ENCODE measurements around the gene NHEJ1.
"Not testable (repeated sequence)": the region's sequence is repeated elsewhere in the genome, so short reads cannot be mapped to it uniquely, and the experiment has no call there.

NHEJ1 gene, protein sequence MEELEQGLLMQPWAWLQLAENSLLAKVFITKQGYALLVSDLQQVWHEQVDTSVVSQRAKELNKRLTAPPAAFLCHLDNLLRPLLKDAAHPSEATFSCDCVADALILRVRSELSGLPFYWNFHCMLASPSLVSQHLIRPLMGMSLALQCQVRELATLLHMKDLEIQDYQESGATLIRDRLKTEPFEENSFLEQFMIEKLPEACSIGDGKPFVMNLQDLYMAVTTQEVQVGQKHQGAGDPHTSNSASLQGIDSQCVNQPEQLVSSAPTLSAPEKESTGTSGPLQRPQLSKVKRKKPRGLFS

DNA sequence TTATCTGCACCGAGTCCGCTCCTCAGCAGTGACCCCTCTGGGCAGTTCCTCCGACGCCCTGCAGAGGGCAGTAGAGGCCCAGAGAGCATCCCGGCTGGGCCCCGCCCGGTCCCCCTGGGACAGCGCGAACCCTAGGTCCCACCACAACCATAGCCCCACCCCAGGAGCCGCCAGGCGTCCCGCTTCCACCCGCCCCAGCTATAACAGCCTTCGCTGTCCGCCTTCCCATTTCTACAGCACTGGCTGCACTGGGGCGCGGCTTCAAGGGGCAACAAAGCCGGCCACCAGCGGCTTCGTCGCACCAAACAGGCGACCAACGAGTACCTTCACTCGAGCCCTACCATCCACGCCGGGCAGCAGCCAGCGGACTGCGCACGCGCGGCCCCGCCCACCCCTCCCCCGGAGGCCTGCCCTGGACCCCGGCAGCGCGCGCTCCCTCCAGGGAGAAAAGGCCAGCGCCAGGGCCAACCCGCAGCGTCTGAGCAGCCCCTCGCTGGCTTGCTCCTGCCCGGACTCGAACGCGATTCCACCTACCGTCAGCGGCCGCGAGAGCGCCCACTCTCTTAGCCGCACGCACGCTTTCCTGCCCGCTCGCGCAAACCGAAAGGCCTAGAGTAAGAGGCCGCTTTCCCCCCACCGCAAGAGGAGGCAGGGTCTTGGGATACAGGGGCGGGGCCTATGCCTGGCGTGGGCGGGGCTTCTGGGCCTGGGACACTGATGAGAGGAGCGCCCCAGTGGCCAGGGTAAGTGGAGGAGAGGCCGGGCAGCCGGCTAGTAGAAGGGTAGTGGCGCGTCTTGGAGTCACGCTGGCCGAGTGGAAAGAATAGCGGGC, at the start of gene NHEJ1:
TSS of gene NHEJ1 (minus strand) at position 630 of the 832 bp plus-strand sequence. CDS start 2,453 bp downstream, outside the sequence.
- peak; percentile 97 for DNase-seq (ENCODE audit: low spot score)

DNA sequence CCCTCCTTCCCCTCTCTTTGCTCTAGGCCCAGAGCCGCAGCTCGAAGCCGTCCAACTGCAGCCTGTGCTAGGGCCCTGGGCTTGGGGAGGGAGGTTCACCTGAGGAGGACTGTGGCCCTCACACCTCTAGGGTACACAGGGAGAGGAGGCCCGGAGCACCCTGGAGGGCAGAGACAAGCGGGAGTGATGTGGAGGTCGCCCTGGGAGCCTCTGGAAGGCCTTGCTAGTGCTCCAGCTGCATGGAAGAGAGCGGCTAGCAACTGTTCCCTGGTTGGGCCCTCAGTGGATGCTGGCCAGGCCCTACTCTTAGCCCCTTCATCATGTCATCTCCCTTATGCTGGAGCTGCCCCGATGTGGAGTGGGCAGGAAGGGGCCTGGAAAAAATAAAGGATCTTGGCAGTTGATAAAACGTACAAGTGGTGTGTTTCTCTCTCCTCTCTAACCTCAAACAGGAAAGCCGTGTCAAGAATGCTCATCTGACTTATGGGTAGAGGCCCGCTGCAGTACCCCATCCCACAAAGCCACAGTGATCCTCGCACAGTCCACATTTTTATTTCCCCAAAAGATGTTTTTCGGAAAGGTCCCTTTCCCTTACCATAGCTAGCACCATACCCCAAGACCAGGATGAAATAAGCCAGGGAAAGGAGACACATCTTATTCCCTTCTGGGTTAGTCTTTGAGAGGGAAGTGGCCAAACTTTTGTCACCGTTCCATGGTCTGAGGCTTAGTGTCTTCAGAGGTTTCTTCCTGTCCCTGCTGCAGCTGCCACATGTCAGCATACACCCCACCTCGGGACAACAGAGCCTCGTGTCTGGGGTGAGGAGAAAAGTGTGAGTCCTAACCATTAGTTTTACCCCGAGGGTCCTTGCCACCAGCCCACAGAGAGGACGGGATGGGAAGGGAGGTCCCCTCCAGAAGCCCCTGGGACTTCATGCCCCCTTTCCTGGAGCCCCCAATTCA, 48.9 kb upstream of the NHEJ1 start:
- DNase-seq (ENCODE audit: low spot score) = no peak

DNA sequence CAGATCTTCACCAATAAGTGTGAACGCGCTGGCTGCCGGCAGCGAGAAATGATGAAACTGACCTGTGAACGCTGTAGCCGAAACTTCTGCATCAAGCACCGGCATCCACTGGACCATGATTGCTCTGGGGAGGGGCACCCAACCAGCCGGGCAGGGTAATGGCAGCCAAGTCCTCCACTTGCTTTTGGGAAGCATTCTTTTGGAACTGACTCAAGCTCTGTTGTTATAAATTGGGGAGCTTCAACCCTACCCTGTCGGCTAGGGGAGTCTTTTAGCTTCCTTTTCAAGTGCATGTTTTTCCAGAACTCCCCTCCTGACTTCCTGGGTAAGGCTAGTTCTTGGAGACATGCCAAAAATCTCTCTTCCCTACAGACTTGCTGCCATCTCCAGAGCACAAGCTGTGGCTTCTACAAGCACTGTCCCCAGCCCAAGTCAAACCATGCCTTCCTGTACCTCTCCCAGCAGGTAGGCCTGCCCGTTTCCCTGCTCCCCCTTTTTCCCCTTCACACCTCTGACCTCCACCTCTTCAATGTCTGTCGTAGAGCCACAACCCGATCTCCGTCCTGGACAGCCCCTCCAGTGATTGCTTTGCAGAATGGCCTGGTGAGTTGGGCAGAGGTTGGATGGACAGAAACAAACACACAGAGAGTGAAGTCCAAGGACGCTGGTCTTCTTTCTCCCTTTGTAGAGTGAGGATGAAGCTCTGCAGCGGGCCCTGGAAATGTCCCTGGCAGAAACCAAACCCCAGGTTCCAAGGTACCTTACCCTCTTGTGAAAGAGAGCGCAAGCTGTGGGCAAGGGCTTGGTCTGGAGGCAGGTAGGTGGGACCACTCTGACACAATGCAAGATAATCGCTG, 47.5 kb upstream of the NHEJ1 start:
- DNase-seq (ENCODE audit: low spot score) = peak; percentile 27

DNA sequence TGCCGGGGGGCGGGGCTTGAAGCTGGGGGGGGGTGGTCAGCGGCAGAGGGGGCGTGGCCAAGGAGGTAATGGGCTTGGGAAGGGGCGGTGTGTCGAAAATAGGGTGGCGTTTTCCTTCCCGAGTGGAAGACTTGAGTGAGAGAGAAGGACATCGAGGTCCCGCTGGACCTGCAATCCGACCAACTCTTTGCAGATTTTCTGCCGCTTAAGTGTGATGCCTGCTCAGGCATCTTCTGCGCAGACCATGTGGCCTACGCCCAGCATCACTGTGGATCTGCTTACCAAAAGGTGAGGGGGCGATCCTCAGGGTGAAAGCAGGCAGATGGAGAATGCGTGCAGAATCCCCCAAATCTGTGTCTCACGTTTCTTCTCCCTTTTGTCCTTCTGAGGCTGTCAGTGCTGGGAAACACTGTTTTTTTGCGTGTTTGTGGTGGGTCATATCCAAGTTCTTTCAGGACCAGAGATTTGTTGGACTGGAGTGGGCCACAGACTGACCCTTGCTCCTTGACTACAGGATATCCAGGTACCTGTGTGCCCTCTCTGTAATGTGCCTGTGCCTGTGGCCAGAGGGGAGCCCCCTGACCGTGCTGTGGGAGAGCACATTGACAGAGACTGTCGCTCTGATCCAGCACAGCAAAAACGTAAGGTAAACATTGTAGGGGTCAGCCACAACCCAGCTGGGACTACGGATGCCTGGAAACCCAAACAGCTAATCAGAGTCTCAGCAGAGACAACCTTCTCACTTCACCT, 46.7 kb upstream of the NHEJ1 start:
- no peak for DNase-seq (ENCODE audit: low spot score)

DNA sequence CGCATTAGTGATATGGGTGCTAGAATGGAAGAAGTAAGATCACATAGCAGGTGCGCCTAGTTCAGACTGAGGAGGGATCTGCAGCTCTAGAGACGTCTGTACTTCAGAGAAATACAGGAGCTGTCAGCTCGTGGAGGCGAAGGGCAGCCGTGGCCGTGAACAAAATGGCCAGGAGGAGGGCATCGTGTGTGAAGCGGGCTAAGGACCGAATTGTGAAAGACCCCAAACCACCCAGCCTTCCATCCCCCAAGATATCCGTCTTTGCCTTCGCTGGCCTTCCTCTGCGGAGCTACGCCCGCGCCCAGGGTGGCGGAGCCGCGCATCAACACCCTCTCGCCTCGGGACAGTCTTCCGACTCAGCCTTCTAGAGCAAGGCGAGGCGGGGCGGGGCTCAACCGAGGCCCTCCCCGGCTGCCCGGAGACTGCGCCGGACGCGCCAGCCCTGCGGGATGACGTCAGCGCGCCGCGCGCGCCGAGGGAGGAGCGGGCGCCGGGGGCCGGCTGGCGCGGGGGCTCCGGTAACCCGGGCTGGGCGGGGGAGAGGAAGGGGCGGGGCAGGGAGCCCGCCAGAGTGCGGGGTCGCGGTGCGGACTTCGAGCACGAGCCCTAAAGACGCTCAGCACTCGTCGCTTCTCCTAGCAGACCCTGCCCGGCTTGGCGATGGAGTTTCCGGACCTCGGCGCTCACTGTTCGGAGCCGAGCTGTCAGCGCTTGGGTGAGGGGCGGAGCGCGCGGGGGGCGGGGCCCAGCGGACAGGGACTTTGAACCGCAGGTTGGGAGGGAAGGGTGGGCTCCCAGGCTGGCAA, 45.9 kb upstream of the NHEJ1 start, which contains the start of gene ZFAND2B:
TSS of gene ZFAND2B (plus strand) at position 455 of the 806 bp plus-strand sequence. CDS start at position 661, 206 bp downstream.
- DNase-seq (ENCODE audit: low spot score) = peak; percentile 99

DNA sequence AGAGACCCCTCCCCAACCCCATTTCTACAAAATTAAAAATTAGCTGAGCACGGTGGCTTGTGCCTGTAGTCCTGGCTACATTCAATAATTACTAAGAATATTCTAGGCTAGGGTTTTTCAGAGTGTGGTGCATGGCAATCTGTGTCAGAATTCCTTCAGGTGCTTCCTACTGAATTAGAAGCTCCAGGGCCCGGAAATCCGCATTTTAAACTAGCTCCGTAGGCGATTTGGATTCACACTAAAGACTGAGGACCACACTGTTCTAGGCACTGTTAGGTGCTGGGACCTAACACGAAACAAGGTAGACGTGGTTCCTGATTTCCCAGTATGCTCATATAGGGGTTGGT, 45.3 kb upstream of the NHEJ1 start:
- DNase-seq (ENCODE audit: low spot score) = no peak

DNA sequence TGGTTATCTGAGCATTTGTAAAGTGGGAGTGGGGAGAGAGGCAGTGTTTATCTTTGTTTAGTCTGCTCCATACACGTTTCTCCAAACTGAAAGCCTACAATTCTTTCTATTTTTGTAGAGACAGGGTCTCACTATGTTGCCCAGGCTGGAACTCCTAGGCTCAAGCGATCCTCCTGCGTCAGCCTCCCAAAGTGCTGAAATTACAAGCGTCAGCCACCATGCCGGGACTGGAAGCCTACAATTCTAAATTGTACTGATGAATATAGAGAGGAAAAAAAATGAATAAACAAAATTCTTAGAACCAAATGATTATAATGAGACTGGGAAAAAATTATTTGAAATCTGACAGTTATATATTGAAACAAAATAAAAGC, 44.5 kb upstream of the NHEJ1 start:
- no peak for DNase-seq (ENCODE audit: low spot score)

DNA sequence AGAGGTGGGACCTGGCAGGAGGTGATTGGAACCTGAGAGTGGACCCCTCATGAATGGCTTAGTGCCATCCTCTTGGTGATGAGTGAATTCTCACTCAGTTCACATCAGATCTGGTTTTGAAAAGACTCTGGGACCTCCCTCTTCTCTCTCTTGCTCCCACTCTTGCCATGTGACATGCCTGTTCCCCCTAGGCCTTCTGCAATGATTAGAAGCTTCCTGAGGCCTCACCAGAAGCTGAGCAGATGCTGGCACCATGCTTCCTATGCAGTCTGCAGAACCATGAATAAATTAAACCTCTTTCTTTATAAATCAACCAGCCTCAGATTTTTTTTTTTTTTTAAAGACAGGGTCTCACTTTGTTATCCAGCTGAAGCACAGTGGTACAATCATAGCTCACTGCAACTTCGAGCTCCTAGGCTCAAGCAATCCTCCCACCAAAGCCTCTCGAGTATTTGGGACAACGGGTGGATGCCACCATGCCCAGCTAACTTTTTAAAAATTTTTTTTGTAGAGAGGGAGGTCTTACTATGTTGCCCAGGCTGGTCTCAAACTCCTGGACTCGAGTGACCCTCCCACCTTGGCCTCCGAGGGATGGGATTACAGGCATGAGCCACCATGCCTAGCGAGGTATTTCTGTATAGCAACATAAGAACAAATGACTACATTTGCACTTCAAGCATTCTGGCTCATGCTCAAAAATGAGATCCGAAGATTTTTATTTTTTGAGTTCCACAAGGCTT, 44.0 kb upstream of the NHEJ1 start:
- DNase-seq (ENCODE audit: low spot score) = no peak

DNA sequence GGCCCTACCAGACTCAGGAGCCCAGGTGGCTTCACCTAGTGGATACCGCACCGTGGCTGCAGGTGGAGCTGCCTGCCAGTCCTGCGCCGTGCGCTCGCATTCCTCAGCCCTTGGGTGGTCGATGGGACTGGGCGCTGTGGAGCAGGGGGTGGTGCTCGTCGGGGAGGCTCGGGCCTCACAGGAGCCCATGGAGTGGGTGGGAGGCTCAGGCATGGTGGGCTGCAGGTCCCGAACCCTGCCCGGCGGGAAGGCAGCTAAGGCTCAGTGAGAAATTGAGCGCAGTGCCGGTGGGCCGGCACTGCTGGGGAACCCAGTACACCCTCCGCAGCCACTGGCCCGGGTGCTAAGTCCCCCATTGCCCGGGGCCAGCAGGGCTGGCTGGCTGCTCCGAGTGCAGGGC, 40.7 kb upstream of the NHEJ1 start:
- DNase-seq (ENCODE audit: low spot score) = not testable (repeated sequence)

DNA sequence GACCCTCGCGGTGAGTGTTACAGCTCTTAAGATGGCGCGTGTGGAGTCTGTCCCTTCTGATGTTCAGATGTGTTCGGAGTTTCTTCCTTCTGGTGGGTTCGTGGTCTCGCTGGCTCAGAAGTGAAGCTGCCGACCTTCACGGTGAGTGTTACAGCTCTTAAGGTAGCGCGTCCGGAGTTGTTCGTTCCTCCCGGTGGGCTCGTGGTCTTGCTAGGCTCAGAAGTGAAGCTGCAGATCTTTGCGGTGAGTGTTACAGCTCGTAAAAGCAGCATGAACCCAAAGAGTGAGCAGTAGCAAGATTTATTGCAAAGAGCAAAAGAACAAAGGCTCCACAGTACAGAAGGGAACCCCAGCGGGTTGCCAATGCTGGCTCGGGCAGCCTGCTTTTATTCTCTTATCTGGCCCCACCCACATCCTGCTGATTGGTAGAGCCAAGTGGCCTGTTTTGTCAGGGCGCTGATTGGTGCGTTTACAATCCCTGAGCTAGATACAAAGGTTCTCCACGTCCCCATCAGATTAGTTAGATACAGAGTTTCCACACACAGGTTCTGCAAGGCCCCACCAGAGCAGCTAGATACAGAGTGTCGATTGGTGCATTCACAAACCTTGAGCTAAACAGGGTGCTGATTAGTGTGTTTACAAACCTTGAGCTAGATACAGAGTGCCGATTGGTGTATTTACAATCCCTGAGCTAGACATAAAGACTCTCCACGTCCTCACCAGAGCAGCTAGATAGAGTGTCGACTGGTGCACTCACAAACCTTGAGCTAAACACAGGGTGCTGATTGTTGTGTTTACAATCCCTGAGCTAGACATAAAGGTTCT, 40.1 kb upstream of the NHEJ1 start:
- not testable (repeated sequence) for DNase-seq (ENCODE audit: low spot score)

DNA sequence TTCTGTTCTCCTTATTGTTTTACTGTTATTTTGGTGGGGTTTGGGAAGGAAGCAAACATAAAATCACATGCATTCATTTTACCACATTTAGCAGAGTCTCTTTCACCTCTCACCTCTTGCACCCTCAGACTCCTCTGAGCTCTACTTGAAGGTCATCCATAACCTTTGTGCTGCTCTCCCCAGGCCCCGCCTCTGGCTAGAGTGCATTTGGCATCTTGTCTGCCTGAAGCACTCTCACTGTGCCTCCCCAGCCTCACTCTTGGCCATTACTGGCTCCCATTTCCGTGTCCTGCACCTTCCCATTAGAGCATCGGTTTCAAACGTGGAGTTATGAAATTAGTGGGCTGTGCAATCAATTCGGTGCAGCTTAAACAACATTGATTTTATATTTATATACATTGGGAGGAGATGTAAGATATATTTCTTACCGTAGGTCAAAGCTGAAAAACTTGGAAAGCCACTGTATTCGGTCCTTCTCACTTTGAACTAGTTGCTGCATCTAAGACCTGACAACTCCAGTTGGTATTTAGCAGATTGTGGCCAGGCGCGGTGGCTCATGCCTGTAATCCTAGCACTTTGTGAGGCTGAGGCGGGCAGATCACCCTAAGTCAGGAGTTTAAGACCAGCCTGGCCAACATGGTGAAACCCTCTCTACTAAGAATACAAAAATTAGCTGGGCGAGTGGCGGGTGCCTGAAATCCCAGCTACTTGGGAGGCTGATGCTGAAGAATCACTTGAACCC, 39.0 kb upstream of the NHEJ1 start:
- no peak for DNase-seq (ENCODE audit: low spot score)

DNA sequence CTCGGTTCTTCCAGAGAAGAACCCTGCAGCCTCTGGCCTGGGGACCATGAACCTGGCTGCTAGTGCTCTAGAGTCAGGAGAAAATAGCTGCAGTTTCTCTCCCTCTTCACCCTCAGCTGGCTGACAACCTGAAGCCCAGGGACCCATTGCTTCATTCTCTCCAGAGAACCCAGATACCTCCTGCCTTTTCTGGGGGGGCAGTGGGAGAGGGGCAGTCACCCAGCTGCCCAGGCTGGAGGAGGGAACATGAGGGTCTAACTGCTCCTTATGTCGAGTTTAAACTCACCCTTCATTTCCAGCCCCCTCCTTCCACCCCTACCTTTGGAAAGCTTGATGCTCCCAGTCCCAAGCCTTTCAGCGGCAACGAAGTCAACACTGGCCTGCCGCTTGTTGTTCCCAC, 38.4 kb upstream of the NHEJ1 start:
- DNase-seq (ENCODE audit: low spot score) = no peak

DNA sequence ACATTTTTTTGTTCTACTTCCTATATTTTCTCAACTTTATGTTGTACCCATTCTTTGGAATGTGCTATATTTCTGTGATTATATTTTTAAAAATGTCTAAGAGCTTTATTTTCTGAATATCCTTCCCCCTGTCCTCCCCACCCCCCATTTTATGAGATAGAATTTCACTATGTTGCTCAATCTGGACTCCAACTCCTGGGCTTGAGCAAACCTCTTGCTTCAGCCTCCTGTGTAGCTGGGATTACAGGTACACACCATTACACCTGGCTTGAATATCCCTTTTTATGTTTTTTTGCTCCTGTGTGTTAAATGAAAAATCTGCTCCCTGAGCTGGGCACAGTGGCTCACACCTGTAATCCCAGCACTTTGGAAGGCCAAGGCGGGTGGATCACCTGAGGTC, 36.8 kb upstream of the NHEJ1 start:
- DNase-seq (ENCODE audit: low spot score) = no peak

DNA sequence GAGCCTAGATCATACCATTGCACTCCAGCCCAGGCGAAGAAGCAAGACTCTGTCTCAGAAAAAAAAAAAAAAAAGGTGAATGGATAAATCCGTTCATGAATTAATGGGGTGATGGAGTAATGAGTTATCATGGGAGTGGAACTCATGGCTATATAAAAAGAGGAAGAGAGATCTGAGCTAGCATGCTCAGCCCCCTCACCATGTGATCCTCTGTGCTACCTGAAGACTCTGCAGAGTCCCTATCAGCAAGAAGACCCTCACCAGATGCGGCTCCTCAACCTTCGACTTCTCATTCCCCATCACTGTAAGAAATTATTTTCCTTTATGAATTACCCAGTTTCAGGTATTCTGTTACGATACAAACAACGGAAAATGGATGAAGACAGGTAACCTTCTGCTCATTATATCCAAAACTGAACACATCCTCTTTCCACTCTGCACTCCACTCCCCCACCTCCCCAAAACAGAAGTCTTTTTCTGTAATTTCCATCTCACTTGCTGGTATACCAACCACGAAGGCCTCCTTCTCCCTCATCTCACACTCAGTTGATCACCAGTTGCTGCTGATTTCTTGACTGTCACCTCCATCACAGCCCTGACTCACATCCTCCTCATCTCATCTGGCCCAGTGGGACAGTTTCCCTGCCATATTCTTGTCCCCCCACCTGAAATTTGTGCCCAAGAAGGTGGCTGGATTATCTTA, 26.3 kb upstream of the NHEJ1 start:
- no peak for DNase-seq (ENCODE audit: low spot score)

DNA sequence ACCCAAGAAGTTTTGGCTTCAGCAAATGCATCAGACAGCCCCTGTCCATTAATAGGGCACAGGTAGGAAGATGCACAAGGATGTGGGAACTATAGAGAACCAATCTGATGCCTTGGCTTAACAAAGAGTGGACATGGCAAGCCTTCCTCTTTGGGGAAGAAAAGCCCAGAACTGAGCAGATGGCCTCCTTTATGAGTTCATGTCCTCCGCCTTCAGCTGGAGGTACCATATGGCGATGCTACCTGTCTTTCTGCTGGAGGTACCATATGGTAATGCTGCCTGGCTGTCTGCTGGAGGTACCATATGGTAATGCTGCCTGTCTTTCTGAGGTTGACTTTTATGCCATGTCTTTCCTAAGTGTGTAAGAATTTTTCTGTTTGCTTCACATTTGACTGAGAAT, 23.5 kb upstream of the NHEJ1 start:
- DNase-seq (ENCODE audit: low spot score) = no peak

DNA sequence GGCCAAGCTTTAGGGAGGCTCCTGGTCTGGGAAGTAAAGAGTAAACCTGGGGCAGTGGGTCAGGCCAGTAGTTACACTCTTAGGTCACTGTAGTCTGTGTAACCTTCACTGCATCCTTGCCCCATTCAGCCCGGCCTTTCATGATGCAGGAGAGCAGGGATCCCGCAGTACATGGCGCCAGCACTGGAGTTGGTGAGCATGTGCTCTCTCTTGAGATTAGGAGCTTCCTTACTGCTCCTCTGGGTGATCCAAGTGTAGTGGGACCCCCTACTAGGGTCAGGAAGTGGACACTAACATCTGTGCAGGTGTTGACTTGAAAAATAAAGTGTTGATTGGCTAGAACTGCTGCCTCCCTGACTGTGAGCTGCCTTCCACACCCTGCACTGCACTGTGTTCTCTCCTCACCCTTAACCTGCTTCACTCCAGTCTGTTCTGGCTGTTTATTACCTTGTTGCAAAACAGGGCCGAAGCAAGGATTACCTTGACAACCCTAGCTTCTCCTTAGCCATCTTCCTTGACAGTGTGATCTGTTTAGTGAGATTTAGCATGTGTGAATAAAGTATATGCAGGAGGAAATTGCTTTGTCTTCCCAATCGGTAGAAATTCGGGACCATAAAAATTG, 22.6 kb upstream of the NHEJ1 start:
- no peak for DNase-seq (ENCODE audit: low spot score)
